PC-3 (cell line): ENCODE data around the gene RTL5.

Source experiments
- CTCF ChIP-seq: fragments of 300-600 bp; sonication (generic); conservative IDR thresholded peaks from 2 replicates; pipeline ENCODE4 v1.5.1; 2017; ENCODE audit warnings: antibody characterized with exemption, low read depth, mild to moderate bottlenecking, low read length
- EZH2 ChIP-seq: fragments of 300-600 bp; sonication (generic); IDR thresholded peaks from one replicate; pipeline ENCODE4 v1.6.1; 2017; ENCODE audit warnings: antibody characterized with exemption, mild to moderate bottlenecking, low read length; ENCODE audit not compliant: unreplicated experiment
- EZH2phosphoT487 ChIP-seq: fragments of 300-600 bp; sonication (generic); IDR thresholded peaks from 2 replicates; pipeline ENCODE4 v1.6.1; 2018; ENCODE audit warnings: mild to moderate bottlenecking, antibody characterized with exemption, low read length, borderline replicate concordance

GRCh38 chrX:72115380-72115779, 16.3 kb downstream of the RTL5 start:
- TF ChIP-seq CTCF (no peak), EZH2 (no peak), EZH2phosphoT487 (no peak)
